H9 (cell line): ENCODE results near the gene NFS1. TPM values are rescaled to one million over a fixed set of nuclear protein-coding genes. Genes with fewer than 3 reads are reported as not detected.

Source experiments
- DNase-seq: peaks from one replicate; pipeline ENCODE4 v3.0.0-alpha.2; 2017
- H2AFZ ChIP-seq: one replicate; pipeline ENCODE4 v1.6.1; 2013; ENCODE audit warnings: mild to moderate bottlenecking, low read length, control low read depth, moderate library complexity
- H2AK5ac ChIP-seq: 2 replicates; pipeline ENCODE4 v1.6.1; 2013; ENCODE audit warnings: low read length, control low read depth, mixed read lengths; ENCODE audit not compliant: insufficient read length
- H2BK120ac ChIP-seq: one replicate; pipeline ENCODE4 v1.6.1; 2013; ENCODE audit warnings: low read depth, mild to moderate bottlenecking, low read length, control low read depth, inconsistent platforms; ENCODE audit not compliant: poor library complexity, severe bottlenecking
- H2BK12ac ChIP-seq: 2 replicates; pipeline ENCODE4 v1.6.1; 2013; ENCODE audit warnings: low read length, control low read depth, mixed read lengths, low read depth; ENCODE audit not compliant: insufficient read length
- H2BK15ac ChIP-seq: 2 replicates; pipeline ENCODE4 v1.6.1; 2013; ENCODE audit warnings: low read depth, low read length, control low read depth
- H2BK20ac ChIP-seq: one replicate; pipeline ENCODE4 v1.6.1; 2013; ENCODE audit warnings: low read depth, mild to moderate bottlenecking, low read length, control low read depth, inconsistent platforms; ENCODE audit not compliant: poor library complexity, severe bottlenecking
- H2BK5ac ChIP-seq: 2 replicates; pipeline ENCODE4 v1.6.1; 2013; ENCODE audit warnings: low read length, control low read depth, mixed read lengths; ENCODE audit not compliant: insufficient read length
- H3K14ac ChIP-seq: 2 replicates; pipeline ENCODE4 v1.6.1; 2013; ENCODE audit warnings: low read length, control low read depth; ENCODE audit not compliant: insufficient read depth
- H3K18ac ChIP-seq: 2 replicates; pipeline ENCODE4 v1.6.1; 2013; ENCODE audit warnings: low read depth, mild to moderate bottlenecking, mixed read lengths, low read length, control low read depth; ENCODE audit not compliant: insufficient read length
- H3K23ac ChIP-seq: 2 replicates; pipeline ENCODE4 v1.6.1; 2013; ENCODE audit warnings: low read length, control low read depth, mixed read lengths, low read depth; ENCODE audit not compliant: insufficient read length
- H3K23me2 ChIP-seq: 2 replicates; pipeline ENCODE4 v1.6.1; 2013; ENCODE audit warnings: low read depth, mild to moderate bottlenecking, mixed read lengths, low read length, control low read depth; ENCODE audit not compliant: insufficient read length, poor library complexity, severe bottlenecking
- H3K27ac ChIP-seq: 2 replicates; pipeline ENCODE4 v1.5.1; 2013; ENCODE audit warnings: low read length, control low read depth, mixed read lengths, low read depth; ENCODE audit not compliant: insufficient read length
- H3K27me3 ChIP-seq: 2 replicates; pipeline ENCODE4 v1.6.1; 2013; ENCODE audit warnings: low read length, control low read depth, inconsistent platforms; ENCODE audit not compliant: insufficient read depth
- H3K4ac ChIP-seq: 2 replicates; pipeline ENCODE4 v1.6.1; 2013; ENCODE audit warnings: low read depth, mild to moderate bottlenecking, control low read depth, inconsistent platforms, low read length, moderate library complexity
- H3K4me1 ChIP-seq: 2 replicates; pipeline ENCODE4 v1.6.1; 2013; ENCODE audit warnings: low read length, control low read depth, inconsistent platforms; ENCODE audit not compliant: insufficient read depth
- H3K4me2 ChIP-seq: 2 replicates; pipeline ENCODE4 v1.6.1; 2013; ENCODE audit warnings: low read length, control low read depth, mixed read lengths; ENCODE audit not compliant: insufficient read length, insufficient read depth
- H3K56ac ChIP-seq: 2 replicates; pipeline ENCODE4 v1.6.1; 2013; ENCODE audit warnings: low read depth, mild to moderate bottlenecking, mixed read lengths, low read length, control low read depth; ENCODE audit not compliant: insufficient read length
- H3K79me1 ChIP-seq: 2 replicates; pipeline ENCODE4 v1.6.1; 2013; ENCODE audit warnings: low read depth, mild to moderate bottlenecking, moderate library complexity, low read length, control low read depth, inconsistent platforms; ENCODE audit not compliant: insufficient read depth, poor library complexity, severe bottlenecking
- H3K79me2 ChIP-seq: 2 replicates; pipeline ENCODE4 v1.6.1; 2013; ENCODE audit warnings: low read length, control low read depth, inconsistent platforms; ENCODE audit not compliant: insufficient read depth
- H3K9ac ChIP-seq: 2 replicates; pipeline ENCODE4 v1.6.1; 2013; ENCODE audit warnings: low read length, control low read depth, mixed read lengths; ENCODE audit not compliant: insufficient read length; ENCODE audit errors: extremely low read depth
- H3K9me3 ChIP-seq: one replicate; pipeline ENCODE4 v1.6.1; 2013; ENCODE audit warnings: low read depth, low read length, inconsistent platforms; ENCODE audit not compliant: control insufficient read depth
- H3T11ph ChIP-seq: one replicate; pipeline ENCODE4 v1.6.1; 2013; ENCODE audit warnings: mild to moderate bottlenecking, low read length, control low read depth, inconsistent platforms
- H4K20me1 ChIP-seq: one replicate; pipeline ENCODE4 v1.6.1; 2013; ENCODE audit not compliant: control insufficient read depth, insufficient read length, insufficient read depth
- H4K5ac ChIP-seq: 2 replicates; pipeline ENCODE4 v1.6.1; 2013; ENCODE audit warnings: low read depth, mild to moderate bottlenecking, mixed read lengths, low read length, control low read depth; ENCODE audit not compliant: insufficient read length
- H4K8ac ChIP-seq: replicated peaks from 2 replicates; pipeline ENCODE4 v1.6.1; 2013; ENCODE audit warnings: low read length, control low read depth, mixed read lengths, low read depth; ENCODE audit not compliant: insufficient read length
- H4K91ac ChIP-seq: 2 replicates; pipeline ENCODE4 v1.6.1; 2013; ENCODE audit warnings: low read depth, mild to moderate bottlenecking, moderate library complexity, mixed read lengths, low read length, control low read depth; ENCODE audit not compliant: insufficient read length
- H3K27ac Mint-ChIP-seq, 3 experiments: 2 replicates in 2 of 3; 3 replicates in 1 of 3; pipeline ENCODE4 v1.8.0; 2020 to 2021; ENCODE audit warnings: mixed read lengths in 3 of 3, mild to moderate bottlenecking in 1 of 3, moderate library complexity in 1 of 3
- H3K27me3 Mint-ChIP-seq: 2 replicates; pipeline ENCODE4 v1.8.0; 2021; ENCODE audit warnings: low read depth, mild to moderate bottlenecking, moderate library complexity, mixed read lengths
- H3K36me3 Mint-ChIP-seq, 3 experiments: 2 replicates in 2 of 3; 3 replicates in 1 of 3; pipeline ENCODE4 v1.8.0; 2020 to 2021; ENCODE audit warnings: low read depth in 3 of 3, mixed read lengths in 3 of 3; ENCODE audit not compliant: insufficient read depth in 1 of 3
- H3K4me1 Mint-ChIP-seq, 2 experiments: 2 replicates each; pipeline ENCODE4 v1.8.0; 2020; ENCODE audit warnings: mixed read lengths in 2 of 2
- H3K4me3 Mint-ChIP-seq, 2 experiments: 2 replicates in 1 of 2; 3 replicates in 1 of 2; pipeline ENCODE4 v1.8.0; 2020 to 2021; ENCODE audit warnings: mild to moderate bottlenecking in 2 of 2, mixed read lengths in 2 of 2, moderate library complexity in 1 of 2
- H3K9me3 Mint-ChIP-seq, 2 experiments: 2 replicates in 1 of 2; 3 replicates in 1 of 2; pipeline ENCODE4 v1.8.0; 2020; ENCODE audit warnings: mild to moderate bottlenecking in 2 of 2, mixed read lengths in 2 of 2, moderate library complexity in 1 of 2
- WGBS: extraction: QIAGEN DNeasy Blood & Tissue Kit; methylation state at CpG from one replicate; pipeline ENCODE4 v1.1.7; 2013; ENCODE audit warnings: missing lambda C conversion rate, low lambda C conversion rate, mixed read lengths; ENCODE audit not compliant: insufficient read length; ENCODE audit errors: extremely low coverage; 5-methylcytosine and 5-hydroxymethylcytosine counted together
- total RNA-seq: library from RNA; stranded (reverse); gene quantifications from 2 replicates; pipeline ENCODE4 v1.2.1, GENCODE V29; 2021
- TF ChIP-seq, protein P1 (sequence below): fragments of 200-600 bp; sonication (generic); conservative IDR thresholded peaks from 3 replicates; pipeline ENCODE4 v1.8.0; 2021; ENCODE audit warnings: antibody characterized with exemption, mild to moderate bottlenecking

Gene NFS1
- total RNA-seq, 1 experiment from 2014 or later, result 26.6 TPM

DNA sequence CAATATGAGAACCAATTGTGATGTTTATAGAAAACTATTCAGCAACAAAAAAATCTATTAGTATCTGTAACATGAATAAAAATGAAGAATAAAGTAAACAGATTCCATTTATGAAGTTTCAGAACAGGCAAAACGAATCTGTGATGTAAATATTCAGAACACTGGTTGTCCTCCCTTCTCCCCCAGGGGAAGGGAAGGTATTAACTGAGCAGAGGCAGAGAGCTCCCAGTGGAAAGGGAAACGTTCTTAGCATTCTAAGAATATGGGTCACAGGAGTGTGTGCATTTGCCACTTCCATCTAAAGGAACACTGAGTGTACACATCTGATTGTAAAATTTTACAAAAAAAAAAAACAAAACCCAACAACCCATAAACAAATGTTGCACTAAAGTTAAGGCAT is 60.4 kb downstream of the NFS1 start:
- H3K79me2 ChIP-seq, result peaks cover 6% of the 10 kb centered on the region; the same call in 1 of the 2 replicates

More for the DNA sequence above, 60.4 kb downstream of the NFS1 start:
- no peak overlapping the region for H3K27ac Mint-ChIP-seq
- peaks cover 37 to 42% of the 10 kb centered on the region in 2 experiments for H3K4me1 Mint-ChIP-seq
- TF ChIP-seq, protein P1, sequence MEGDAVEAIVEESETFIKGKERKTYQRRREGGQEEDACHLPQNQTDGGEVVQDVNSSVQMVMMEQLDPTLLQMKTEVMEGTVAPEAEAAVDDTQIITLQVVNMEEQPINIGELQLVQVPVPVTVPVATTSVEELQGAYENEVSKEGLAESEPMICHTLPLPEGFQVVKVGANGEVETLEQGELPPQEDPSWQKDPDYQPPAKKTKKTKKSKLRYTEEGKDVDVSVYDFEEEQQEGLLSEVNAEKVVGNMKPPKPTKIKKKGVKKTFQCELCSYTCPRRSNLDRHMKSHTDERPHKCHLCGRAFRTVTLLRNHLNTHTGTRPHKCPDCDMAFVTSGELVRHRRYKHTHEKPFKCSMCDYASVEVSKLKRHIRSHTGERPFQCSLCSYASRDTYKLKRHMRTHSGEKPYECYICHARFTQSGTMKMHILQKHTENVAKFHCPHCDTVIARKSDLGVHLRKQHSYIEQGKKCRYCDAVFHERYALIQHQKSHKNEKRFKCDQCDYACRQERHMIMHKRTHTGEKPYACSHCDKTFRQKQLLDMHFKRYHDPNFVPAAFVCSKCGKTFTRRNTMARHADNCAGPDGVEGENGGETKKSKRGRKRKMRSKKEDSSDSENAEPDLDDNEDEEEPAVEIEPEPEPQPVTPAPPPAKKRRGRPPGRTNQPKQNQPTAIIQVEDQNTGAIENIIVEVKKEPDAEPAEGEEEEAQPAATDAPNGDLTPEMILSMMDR, result no peak
- Histone ChIP-seq H2BK15ac (no peak overlapping the region), H3K27me3 (no peaks in the 10 kb centered on the region), H3K9ac (no peak overlapping the region), H3K79me1 (peaks cover 6% of the 10 kb centered on the region), H3K4me1 (peaks cover 1% of the 10 kb centered on the region; the same call in 1 of the 2 replicates), H2AK5ac (no peak overlapping the region), H2AFZ (no peak overlapping the region), H3K9me3 (no peaks in the 10 kb centered on the region), H3K14ac (no peak overlapping the region), H4K5ac (no peak overlapping the region), H3K4ac (no peak overlapping the region), H2BK20ac (no peak overlapping the region), H3K23ac (no peak overlapping the region), H3K4me2 (no peak overlapping the region), H3K18ac (no peak overlapping the region), H3K56ac (no peak overlapping the region), H4K8ac (no peak overlapping the region), H3K23me2 (no peaks in the 10 kb centered on the region), H3K27ac (no peak overlapping the region), H4K91ac (no peak overlapping the region), H2BK5ac (no peak overlapping the region), H4K20me1 (no peaks in the 10 kb centered on the region), H2BK120ac (no peak overlapping the region), H3T11ph (no peak overlapping the region), H2BK12ac (no peak overlapping the region)
- no peaks in the 10 kb centered on the region for H3K9me3 Mint-ChIP-seq
- H3K27me3 Mint-ChIP-seq, result no peaks in the 10 kb centered on the region; the same call in 1 of the 2 replicates
- peaks cover 0 to 2% (median 0%) of the 10 kb centered on the region in 3 experiments; a peak in 4 of 7 replicates for H3K36me3 Mint-ChIP-seq
- DNase-seq, result no peak
- no CpG with 5 or more reads among the region's 2 CpGs for WGBS
- no peak overlapping the region for H3K4me3 Mint-ChIP-seq
